ENCODE data around the gene SCYGR3. TPM values are rescaled to one million over a fixed set of nuclear protein-coding genes. Genes with fewer than 3 reads are reported as not detected.

Gene SCYGR3
- total RNA-seq, 3 donors from 2014 or later (not counting 1 experiment from before 2014, with no cell fraction given) = not detected

- no peak overlapping the region for H3K27ac Mint-ChIP-seq
- ATAC-seq (no peak), DNase-seq (no peak)
- H3K36me3 Mint-ChIP-seq = no peaks in the 10 kb centered on the region
- H3K36me3 ChIP-seq (ENCODE audit: control insufficient read depth, insufficient read depth, low read length) = no peaks in the 10 kb centered on the region
- WGBS (ENCODE audit: insufficient coverage) = 90% methylated on average over 5 of the region's 10 CpGs
- H3K27ac ChIP-seq (ENCODE audit: low read length) = no peak overlapping the region
- H3K9me3 Mint-ChIP-seq = no peaks in the 10 kb centered on the region
- TF ChIP-seq, protein P1, sequence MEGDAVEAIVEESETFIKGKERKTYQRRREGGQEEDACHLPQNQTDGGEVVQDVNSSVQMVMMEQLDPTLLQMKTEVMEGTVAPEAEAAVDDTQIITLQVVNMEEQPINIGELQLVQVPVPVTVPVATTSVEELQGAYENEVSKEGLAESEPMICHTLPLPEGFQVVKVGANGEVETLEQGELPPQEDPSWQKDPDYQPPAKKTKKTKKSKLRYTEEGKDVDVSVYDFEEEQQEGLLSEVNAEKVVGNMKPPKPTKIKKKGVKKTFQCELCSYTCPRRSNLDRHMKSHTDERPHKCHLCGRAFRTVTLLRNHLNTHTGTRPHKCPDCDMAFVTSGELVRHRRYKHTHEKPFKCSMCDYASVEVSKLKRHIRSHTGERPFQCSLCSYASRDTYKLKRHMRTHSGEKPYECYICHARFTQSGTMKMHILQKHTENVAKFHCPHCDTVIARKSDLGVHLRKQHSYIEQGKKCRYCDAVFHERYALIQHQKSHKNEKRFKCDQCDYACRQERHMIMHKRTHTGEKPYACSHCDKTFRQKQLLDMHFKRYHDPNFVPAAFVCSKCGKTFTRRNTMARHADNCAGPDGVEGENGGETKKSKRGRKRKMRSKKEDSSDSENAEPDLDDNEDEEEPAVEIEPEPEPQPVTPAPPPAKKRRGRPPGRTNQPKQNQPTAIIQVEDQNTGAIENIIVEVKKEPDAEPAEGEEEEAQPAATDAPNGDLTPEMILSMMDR (IDR thresholded peaks at IDR 0.05) = no peak
- peaks cover 9 to 25% of the 10 kb centered on the region in 2 donors for H3K27me3 Mint-ChIP-seq (ENCODE audit: low read depth in 2 of 2)
- no peaks in the 10 kb centered on the region for H3K27me3 ChIP-seq (ENCODE audit: control insufficient read depth, insufficient read depth, low read length)
- no peaks in the 10 kb centered on the region for H3K4me1 ChIP-seq (ENCODE audit: control insufficient read depth, insufficient read depth, low read length)
- H3K4me1 Mint-ChIP-seq = no peaks in the 10 kb centered on the region
- H3K4me3 ChIP-seq (ENCODE audit: low read length) = no peak overlapping the region
- no peaks in the 10 kb centered on the region for H3K9me3 ChIP-seq (ENCODE audit: control insufficient read depth, insufficient read depth, low read length)
- H3K4me3 Mint-ChIP-seq = no peak overlapping the region
- intact Hi-C loops (cut with micrococcal nuclease) = no loop called here
Observed at GRCh38 chr2:227626580-227627151, 12.0 kb upstream of the SCYGR3 start.

DNA sequence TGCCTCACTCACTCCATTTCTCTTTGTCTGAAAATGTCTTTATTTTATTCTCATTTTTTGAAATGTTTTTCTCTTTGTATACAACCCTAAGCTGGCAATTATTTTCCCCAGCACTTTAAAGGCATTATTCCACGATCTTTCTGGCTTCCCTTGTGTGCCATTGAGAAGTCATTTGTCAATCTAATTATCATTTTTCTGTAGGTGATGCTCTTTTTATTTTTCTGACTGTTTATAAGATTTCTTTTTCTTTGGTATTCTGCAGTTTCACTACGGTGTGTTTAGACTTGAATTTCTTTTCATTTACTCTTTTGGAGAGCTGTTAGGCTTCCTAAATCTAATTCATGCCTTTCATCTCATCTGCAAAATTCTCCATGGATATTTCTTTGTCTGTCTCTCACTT, 10.8 kb upstream of the SCYGR3 start:
- Histone ChIP-seq H3K36me3 (ENCODE audit: control insufficient read depth, insufficient read depth, low read length) (no peaks in the 10 kb centered on the region), H3K27ac (ENCODE audit: low read length) (no peak overlapping the region), H3K27me3 (ENCODE audit: control insufficient read depth, insufficient read depth, low read length) (no peaks in the 10 kb centered on the region), H3K9me3 (ENCODE audit: control insufficient read depth, insufficient read depth, low read length) (no peaks in the 10 kb centered on the region), H3K4me1 (ENCODE audit: control insufficient read depth, insufficient read depth, low read length) (no peaks in the 10 kb centered on the region), H3K4me3 (ENCODE audit: low read length) (no peak overlapping the region)
- Mint-ChIP-seq H3K9me3 (no peaks in the 10 kb centered on the region), H3K27me3 (ENCODE audit: low read depth in 2 of 2) (peaks cover 9 to 15% of the 10 kb centered on the region in 2 donors), H3K4me1 (no peaks in the 10 kb centered on the region), H3K27ac (no peak overlapping the region), H3K36me3 (no peaks in the 10 kb centered on the region), H3K4me3 (no peak overlapping the region)
- TF ChIP-seq, protein P1 (IDR thresholded peaks at IDR 0.05) = no peak
- no peak for ATAC-seq
- DNase-seq = no peak
- intact Hi-C loops (cut with micrococcal nuclease) = no loop called here
- WGBS (ENCODE audit: insufficient coverage) = 64% methylated on average over 2 of the region's 2 CpGs

DNA sequence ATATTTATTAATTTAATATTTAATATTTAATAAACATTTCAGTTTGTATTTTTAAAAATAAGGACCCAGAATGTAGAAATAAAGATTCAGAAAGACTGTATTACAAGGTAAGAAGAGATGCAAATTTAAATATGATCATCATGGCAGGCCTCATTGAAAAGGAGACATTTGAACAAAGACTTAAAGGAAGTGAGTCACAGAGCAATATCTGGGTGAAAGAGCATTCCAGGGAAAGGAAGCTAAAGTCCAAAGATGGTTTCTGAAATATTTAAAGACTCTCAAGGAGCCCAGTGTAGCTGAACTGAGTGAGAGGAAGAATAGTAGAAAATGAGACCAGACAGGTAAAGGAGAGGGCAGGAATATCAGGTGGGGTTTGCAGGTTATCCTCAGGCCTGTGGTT, 8.6 kb upstream of the SCYGR3 start:
- TF ChIP-seq, protein P1 (IDR thresholded peaks at IDR 0.05) = no peak
- DNase-seq = no peak
- peaks cover 9% of the 10 kb centered on the region in 2 donors for H3K27me3 Mint-ChIP-seq (ENCODE audit: low read depth in 2 of 2)
- intact Hi-C loops (cut with micrococcal nuclease) = no loop called here
- no peaks in the 10 kb centered on the region for H3K36me3 Mint-ChIP-seq
- Histone ChIP-seq H3K36me3 (ENCODE audit: control insufficient read depth, insufficient read depth, low read length) (no peaks in the 10 kb centered on the region), H3K27ac (ENCODE audit: low read length) (no peak overlapping the region), H3K27me3 (ENCODE audit: control insufficient read depth, insufficient read depth, low read length) (no peaks in the 10 kb centered on the region), H3K4me1 (ENCODE audit: control insufficient read depth, insufficient read depth, low read length) (no peaks in the 10 kb centered on the region), H3K4me3 (ENCODE audit: low read length) (no peak overlapping the region), H3K9me3 (ENCODE audit: control insufficient read depth, insufficient read depth, low read length) (no peaks in the 10 kb centered on the region)
- H3K4me1 Mint-ChIP-seq = no peaks in the 10 kb centered on the region
- no peaks in the 10 kb centered on the region for H3K9me3 Mint-ChIP-seq
- H3K27ac Mint-ChIP-seq = no peak overlapping the region
- ATAC-seq = no peak
- H3K4me3 Mint-ChIP-seq = no peak overlapping the region
